HEK293 (cell line): ENCODE results near the gene GABBR2.

Experiments
- CTCF ChIP-seq: fragments of 450-650 bp; formaldehyde crosslinking; IDR thresholded peaks from 2 replicates; pipeline ENCODE4 v1.5.1; 2016; ENCODE audit warnings: missing biosample characterization, missing genetic modification characterization
- GLI4 ChIP-seq: fragments of 450-650 bp; formaldehyde crosslinking; IDR thresholded peaks from 2 replicates; pipeline ENCODE4 v1.5.1; 2016; ENCODE audit warnings: missing biosample characterization, missing genetic modification characterization
- RBAK ChIP-seq: fragments of 450-650 bp; formaldehyde crosslinking; IDR thresholded peaks from 2 replicates; pipeline ENCODE4 v1.5.1; 2016; ENCODE audit warnings: missing biosample characterization, missing genetic modification characterization
- REPIN1 ChIP-seq: fragments of 450-650 bp; formaldehyde crosslinking; IDR thresholded peaks from 2 replicates; pipeline ENCODE4 v1.5.1; 2017; ENCODE audit warnings: missing biosample characterization, missing genetic modification characterization, low read depth
- REST ChIP-seq: fragments of 450-650 bp; formaldehyde crosslinking; IDR thresholded peaks from 2 replicates; pipeline ENCODE4 v1.5.1; 2016; ENCODE audit warnings: missing biosample characterization, missing genetic modification characterization
- SP2 ChIP-seq: fragments of 450-650 bp; formaldehyde crosslinking; IDR thresholded peaks from 2 replicates; pipeline ENCODE4 v1.5.1; 2016; ENCODE audit warnings: missing biosample characterization, missing genetic modification characterization
- ZNF10 ChIP-seq: fragments of 450-650 bp; formaldehyde crosslinking; IDR thresholded peaks from 2 replicates; pipeline ENCODE4 v1.5.1; 2017; ENCODE audit warnings: missing biosample characterization, missing genetic modification characterization
- ZNF114 ChIP-seq: fragments of 450-650 bp; formaldehyde crosslinking; IDR thresholded peaks from 2 replicates; pipeline ENCODE4 v1.5.0; 2017; ENCODE audit warnings: missing biosample characterization, missing genetic modification characterization
- ZNF140 ChIP-seq: fragments of 450-650 bp; formaldehyde crosslinking; IDR thresholded peaks from 2 replicates; pipeline ENCODE4 v1.5.1; 2016; ENCODE audit warnings: missing biosample characterization, missing genetic modification characterization
- ZNF155 ChIP-seq: fragments of 450-650 bp; formaldehyde crosslinking; IDR thresholded peaks from 2 replicates; pipeline ENCODE4 v1.5.1; 2016; ENCODE audit warnings: missing biosample characterization, missing genetic modification characterization
- ZNF335 ChIP-seq: fragments of 450-650 bp; formaldehyde crosslinking; conservative IDR thresholded peaks from 2 replicates; pipeline ENCODE4 v1.5.1; 2016; ENCODE audit warnings: missing biosample characterization, missing genetic modification characterization
- ZNF654 ChIP-seq: fragments of 450-650 bp; formaldehyde crosslinking; IDR thresholded peaks from 2 replicates; pipeline ENCODE4 v1.5.1; 2016; ENCODE audit warnings: low read depth, missing biosample characterization, missing genetic modification characterization
- ZNF785 ChIP-seq: fragments of 450-650 bp; formaldehyde crosslinking; IDR thresholded peaks from 2 replicates; pipeline ENCODE4 v1.5.1; 2016; ENCODE audit warnings: missing biosample characterization, missing genetic modification characterization

GRCh38 chr9:98356326-98356725 is 352.4 kb downstream of the GABBR2 start:
- TF ChIP-seq ZNF335 (no peak), CTCF (no peak), ZNF114 (no peak), ZNF155 (tag by site-specific recombination) (no peak), REPIN1 (tag by site-specific recombination) (no peak), SP2 (tag by site-specific recombination) (no peak), GLI4 (tag by site-specific recombination) (no peak), ZNF654 (no peak), ZNF10 (no peak), RBAK (tag by site-specific recombination) (no peak), REST (no peak), ZNF785 (no peak), ZNF140 (tag by site-specific recombination) (no peak)
